Left lung (tissue), 10 donors: ENCODE measurements around the gene EGFR. TPM values are rescaled to one million over a fixed set of nuclear protein-coding genes. Genes with fewer than 3 reads are reported as not detected.
A peak's percentile ranks its signal among the peaks of the same experiment; 100 is the strongest.

Source experiments
- ATAC-seq: fragments of 200-7000 bp; cut with Tn5 transposase; one replicate; pipeline ENCODE4 v1.9.1; 2020; ENCODE audit warnings: moderate library complexity
- DNase-seq, 4 donors: peaks; one replicate each; pipeline ENCODE4 v3.0.0-alpha.2; 2013 to 2020
- H3K27ac ChIP-seq, 2 donors: fragments of 200-600 bp; sonication (generic) in 1 of 2; one replicate each; pipeline versions ENCODE4 v1.5.0 to v1.8.0; 2020 to 2021
- H3K27me3 ChIP-seq, 2 donors: fragments of 200-600 bp; sonication (generic) in 1 of 2; one replicate each; pipeline versions ENCODE4 v1.5.0 to v1.8.0; 2020 to 2021
- H3K36me3 ChIP-seq, 2 donors: fragments of 200-600 bp; sonication (generic) in 1 of 2; one replicate each; pipeline versions ENCODE4 v1.5.0 to v1.8.0; 2020 to 2021
- H3K4me1 ChIP-seq, 2 donors: fragments of 200-600 bp; one replicate each; pipeline ENCODE4 v1.8.0; 2021
- H3K4me3 ChIP-seq, 2 donors: fragments of 200-600 bp; sonication (generic) in 1 of 2; one replicate each; pipeline versions ENCODE4 v1.5.0 to v1.8.0; 2020 to 2021; ENCODE audit warnings: mild to moderate bottlenecking in 1 of 2
- H3K9me3 ChIP-seq, 2 donors: fragments of 200-600 bp; sonication (generic) in 1 of 2; one replicate each; pipeline versions ENCODE4 v1.5.0 to v1.8.0; 2020 to 2021
- CTCF ChIP-seq, 2 donors: fragments of 200-600 bp; sonication (generic) in 1 of 2; IDR thresholded peaks; one replicate each; pipeline versions ENCODE4 v1.5.0 to v1.8.0; 2021; ENCODE audit warnings: antibody characterized with exemption in 2 of 2
- intact Hi-C, 2 donors: fragments of 100-400 bp; cut with DNase I; formaldehyde crosslinking; loops; one replicate each; pipeline versions ENCODE4 v1.11.2 to v1.14.2; 2022
- polyA plus RNA-seq, 6 donors: library from polyadenylated mRNA; unstranded; fragments of 120-200 nt; gene quantifications; one replicate each; pipeline ENCODE4 v1.2.1, GENCODE V29; 2013; ENCODE audit not compliant: insufficient read length in 6 of 6
- total RNA-seq, 2 donors: library from RNA; stranded (reverse); fragmentation: NEBNext Ultra II Directional; extraction: Animal tissue kit (Norgen Biotek cat#: 25700); gene quantifications; one replicate each; pipeline ENCODE4 v1.2.1, GENCODE V29; 2021
- donor health status: DM: no; HTN: yes; CAD: no.
- donor health status: DM: no; HTN: no; CAD: no.

EGFR gene
- total and polyA plus RNA-seq, 8 donors: 48.7 to 79.3 (median 54.1) TPM

DNA sequence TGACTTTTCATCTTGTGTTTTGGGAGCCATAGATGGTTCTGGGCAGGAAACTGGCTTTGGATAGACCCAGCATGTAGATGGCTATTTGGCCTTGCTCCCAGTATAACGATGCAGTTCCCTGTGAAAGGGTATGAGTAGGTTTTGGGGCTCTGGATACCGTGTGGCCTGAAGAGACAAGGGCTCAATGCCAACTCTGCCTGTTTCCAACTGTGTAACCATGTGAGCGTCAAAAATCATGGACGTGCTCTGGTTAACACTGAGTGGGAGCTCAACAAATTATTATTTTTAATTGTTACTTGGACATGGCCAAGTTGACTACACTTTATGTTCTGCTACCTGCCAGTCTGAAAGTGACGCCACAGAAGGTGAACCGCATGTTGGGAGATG, 41.8 kb downstream of the EGFR start:
- no peak for ATAC-seq
- no peak for TF ChIP-seq CTCF (IDR thresholded peaks at IDR 0.05)
- peaks cover 8 to 15% of the 10 kb centered on the region in 2 donors for H3K4me1 ChIP-seq

GRCh38 chr7:55061726-55062499, 43.1 kb downstream of the EGFR start:
- DNase-seq: no peak
- Histone ChIP-seq H3K4me3 (no peak overlapping the region), H3K27ac (no peak overlapping the region), H3K27me3 (no peaks in the 10 kb centered on the region), H3K9me3 (no peaks in the 10 kb centered on the region), H3K36me3 (no peaks in the 10 kb centered on the region), H3K4me1 (peaks cover 20 to 21% of the 10 kb centered on the region in 2 donors)
- ATAC-seq: no peak
- no peak for TF ChIP-seq CTCF (IDR thresholded peaks at IDR 0.05)
- intact Hi-C loops: no loop called here

More for the DNA sequence above, 41.8 kb downstream of the EGFR start:
- no peak for DNase-seq
- Histone ChIP-seq H3K36me3 (no peaks in the 10 kb centered on the region), H3K27ac (peak overlapping the region in 1 of 2 donors; percentile 62), H3K9me3 (no peaks in the 10 kb centered on the region), H3K4me3 (no peak overlapping the region), H3K27me3 (no peaks in the 10 kb centered on the region)
- intact Hi-C loops: no loop called here

- peaks cover 18 to 20% of the 10 kb centered on the region in 2 donors for H3K4me1 ChIP-seq
- no peaks in the 10 kb centered on the region for H3K36me3 ChIP-seq
- TF ChIP-seq CTCF (IDR thresholded peaks at IDR 0.05): no peak
- DNase-seq (no peak), ATAC-seq (no peak)
- H3K27me3 ChIP-seq: no peaks in the 10 kb centered on the region
- no peak overlapping the region for H3K27ac ChIP-seq
- H3K4me3 ChIP-seq: no peak overlapping the region
- intact Hi-C loops: no loop called here
- no peaks in the 10 kb centered on the region for H3K9me3 ChIP-seq
Measured at GRCh38 chr7:55063061-55063460, 44.2 kb downstream of the EGFR start.

GRCh38 chr7:55063633-55064032, 44.8 kb downstream of the EGFR start:
- H3K9me3 ChIP-seq: no peaks in the 10 kb centered on the region
- intact Hi-C loops: no loop called here
- DNase-seq (no peak), ATAC-seq (no peak)
- TF ChIP-seq CTCF (IDR thresholded peaks at IDR 0.05): no peak
- H3K36me3 ChIP-seq: no peaks in the 10 kb centered on the region
- H3K4me3 ChIP-seq: no peak overlapping the region
- no peak overlapping the region for H3K27ac ChIP-seq
- H3K27me3 ChIP-seq: no peaks in the 10 kb centered on the region
- H3K4me1 ChIP-seq: peaks cover 18 to 20% of the 10 kb centered on the region in 2 donors

- H3K4me1 ChIP-seq: peaks cover 18 to 20% of the 10 kb centered on the region in 2 donors
- DNase-seq: no peak
- no peak for TF ChIP-seq CTCF (IDR thresholded peaks at IDR 0.05)
- ATAC-seq: peak; percentile 70
- H3K9me3 ChIP-seq: no peaks in the 10 kb centered on the region
- no peaks in the 10 kb centered on the region for H3K27me3 ChIP-seq
- no peaks in the 10 kb centered on the region for H3K36me3 ChIP-seq
- H3K27ac ChIP-seq: peak overlapping the region; percentile 65 to 84
- intact Hi-C loops: no loop called here
- H3K4me3 ChIP-seq: no peak overlapping the region
Measured at GRCh38 chr7:55065079-55065478, 46.3 kb downstream of the EGFR start.
